HepG2 (cell line): ENCODE data around the gene SARNP. TPM values are rescaled to one million over a fixed set of nuclear protein-coding genes. Genes with fewer than 3 reads are reported as not detected.

ENCODE experiments used
- AGO2 ChIP-seq: fragments of 200-400 bp; formaldehyde crosslinking; optimal IDR thresholded peaks from 2 replicates; pipeline ENCODE3; 2017; ENCODE audit warnings: mild to moderate bottlenecking, low read depth, low read length, moderate library complexity
- ATAD3A ChIP-seq: sonication (generic); formaldehyde crosslinking; IDR thresholded peaks from 2 replicates; pipeline ENCODE4 v1.4.0; 2020; ENCODE audit warnings: missing genetic modification reagents
- ATF4 ChIP-seq, 2 experiments: fragments of 450-650 bp in 1 of 2; sonication (generic) in 1 of 2; formaldehyde crosslinking; IDR thresholded peaks; 2 replicates each; pipeline versions ENCODE4 v1.5.0 to v1.8.0; 2020 to 2022; ENCODE audit warnings: mild to moderate bottlenecking in 1 of 2, missing genetic modification reagents in 1 of 2
- BHLHE40 ChIP-seq: IDR thresholded peaks from 2 replicates; pipeline ENCODE4 v1.6.1; 2011; ENCODE audit warnings: low read length, improper control_type of control experiment
- KLF6 ChIP-seq: IDR thresholded peaks from 2 replicates; pipeline ENCODE4 v1.8.0; 2016; ENCODE audit warnings: missing biosample characterization, missing genetic modification reagents
- NR2C2 ChIP-seq: sonication (generic); formaldehyde crosslinking; IDR thresholded peaks from 2 replicates; pipeline ENCODE4 v1.4.0; 2020; ENCODE audit warnings: missing genetic modification reagents, mild to moderate bottlenecking, moderate library complexity, borderline replicate concordance
- PHF20 ChIP-seq: sonication (generic); formaldehyde crosslinking; IDR thresholded peaks from 2 replicates; pipeline ENCODE4 v1.5.0; 2020; ENCODE audit warnings: mild to moderate bottlenecking, missing genetic modification reagents
- POLR2AphosphoS5 ChIP-seq: IDR thresholded peaks from 2 replicates; pipeline ENCODE4 v1.6.1; 2012; ENCODE audit warnings: low read depth, low read length
- PPARG ChIP-seq: conservative IDR thresholded peaks from 2 replicates; pipeline ENCODE4 v1.6.1; 2016; ENCODE audit warnings: missing biosample characterization, missing genetic modification reagents
- PRPF4 ChIP-seq: fragments of 200-400 bp; formaldehyde crosslinking; IDR thresholded peaks from 2 replicates; pipeline ENCODE4 v1.6.1; 2016; ENCODE audit warnings: low read length, low read depth; ENCODE audit not compliant: poor library complexity, severe bottlenecking
- RXRB ChIP-seq: IDR thresholded peaks from 2 replicates; pipeline ENCODE4 v1.6.1; 2016; ENCODE audit warnings: borderline replicate concordance, missing genetic modification reagents, missing compliant biosample characterization
- SIN3B ChIP-seq: fragments of 150-350 bp; IDR thresholded peaks from 2 replicates; pipeline ENCODE4 v1.6.1; 2014; ENCODE audit warnings: low read length
- SMYD3 ChIP-seq: sonication (generic); formaldehyde crosslinking; IDR thresholded peaks from 2 replicates; pipeline ENCODE4 v1.8.1; 2023; ENCODE audit warnings: mild to moderate bottlenecking, missing genetic modification reagents
- SP4 ChIP-seq: sonication (generic); formaldehyde crosslinking; IDR thresholded peaks from 2 replicates; pipeline ENCODE4 v1.8.1; 2023; ENCODE audit warnings: mild to moderate bottlenecking, missing genetic modification reagents
- STAG1 ChIP-seq: sonication (generic); formaldehyde crosslinking; IDR thresholded peaks from 2 replicates; pipeline ENCODE4 v1.4.0; 2020; ENCODE audit warnings: missing genetic modification reagents
- TEF ChIP-seq: sonication (generic); formaldehyde crosslinking; IDR thresholded peaks from 2 replicates; pipeline ENCODE4 v1.5.0; 2020; ENCODE audit warnings: missing genetic modification reagents
- TOPORS ChIP-seq: sonication (generic); formaldehyde crosslinking; IDR thresholded peaks from 2 replicates; pipeline ENCODE4 v1.8.0; 2023; ENCODE audit warnings: mild to moderate bottlenecking, missing genetic modification reagents
- XRCC5 ChIP-seq: fragments of 200-400 bp; formaldehyde crosslinking; optimal IDR thresholded peaks from 2 replicates; pipeline ENCODE3; 2017; ENCODE audit warnings: mild to moderate bottlenecking, low read length
- ZBTB46 ChIP-seq: sonication (generic); formaldehyde crosslinking; IDR thresholded peaks from 2 replicates; pipeline ENCODE4 v1.4.0; 2020; ENCODE audit warnings: mild to moderate bottlenecking, missing genetic modification reagents, borderline replicate concordance
- ZBTB7A ChIP-seq: sonication (generic); formaldehyde crosslinking; IDR thresholded peaks from 2 replicates; pipeline ENCODE4 v1.8.0; 2022; ENCODE audit warnings: mild to moderate bottlenecking, missing genetic modification reagents
- ZFP1 ChIP-seq: IDR thresholded peaks from 2 replicates; pipeline ENCODE4 v1.6.1; 2016
- ZFP37 ChIP-seq: sonication (generic); formaldehyde crosslinking; IDR thresholded peaks from 2 replicates; pipeline ENCODE4 v1.4.0; 2020; ENCODE audit warnings: missing genetic modification reagents, borderline replicate concordance
- ZNF230 ChIP-seq: sonication (generic); formaldehyde crosslinking; IDR thresholded peaks from 2 replicates; pipeline ENCODE4 v1.4.0; 2020; ENCODE audit warnings: mild to moderate bottlenecking, missing genetic modification reagents
- ZNF24 ChIP-seq: fragments of 450-650 bp; IDR thresholded peaks from 2 replicates; pipeline ENCODE4 v1.6.1; 2017; ENCODE audit warnings: antibody characterized with exemption, mild to moderate bottlenecking
- ZNF549 ChIP-seq: sonication (generic); formaldehyde crosslinking; IDR thresholded peaks from 2 replicates; pipeline ENCODE4 v1.5.0; 2020; ENCODE audit warnings: missing genetic modification reagents
- ZNF614 ChIP-seq: IDR thresholded peaks from 2 replicates; pipeline ENCODE4 v1.6.1; 2018; ENCODE audit warnings: missing biosample characterization, missing genetic modification reagents, inconsistent platforms, borderline replicate concordance
- ZNF792 ChIP-seq: IDR thresholded peaks from 2 replicates; pipeline ENCODE4 v1.6.1; 2016
- ZSCAN29 ChIP-seq: sonication (generic); formaldehyde crosslinking; conservative IDR thresholded peaks from 2 replicates; pipeline ENCODE4 v1.4.0; 2020; ENCODE audit warnings: mild to moderate bottlenecking, missing genetic modification reagents
- polyA plus RNA-seq, 8 experiments: library from polyadenylated mRNA; depleted of rRNA in 3 of 8; stranded (reverse) in 7 of 8; unstranded in 1 of 8; fragments of >200 nt; fragmentation: Illumina TruSeq in 4 of 8; extraction: Trizol in 4 of 8; gene quantifications; 2 replicates each; pipeline versions ENCODE4 v1.2.1 to v1.2.3, GENCODE V29; 2011 to 2016; ENCODE audit warnings: low read depth in 4 of 8, missing spikeins in 1 of 8, mixed read lengths in 1 of 8; ENCODE audit not compliant: insufficient read depth in 1 of 8
- total RNA-seq, 5 experiments: library from RNA; depleted of rRNA; stranded (reverse); fragments of >200 nt; fragmentation: Illumina TruSeq; extraction: Trizol; gene quantifications; 2 replicates each; pipeline ENCODE4 v1.2.3, GENCODE V29; 2016; ENCODE audit warnings: low read depth in 1 of 5
- TF ChIP-seq, protein P1 (sequence below): sonication (generic); formaldehyde crosslinking; IDR thresholded peaks from 2 replicates; pipeline ENCODE4 v1.5.0; 2020; ENCODE audit warnings: mild to moderate bottlenecking, missing genetic modification reagents, moderate library complexity

Gene SARNP
- total and polyA plus RNA-seq, 2 of the 13 experiments (the other 11 are each of a cell fraction or from before 2014, with no cell fraction given): 59.0 to 95.4 TPM

GRCh38 chr12:55720894-55721444 is 96.6 kb downstream of the SARNP start (continued):
- TF ChIP-seq ZNF24 (no peak), POLR2AphosphoS5 (no peak), TOPORS (no peak), ATF4 (CRISPR knock-in tag; IDR thresholded peaks at IDR 0.05) (no peak), PPARG (CRISPR knock-in tag) (peak; percentile 89), PHF20 (no peak), ZNF230 (CRISPR knock-in tag) (no peak), ZNF614 (CRISPR knock-in tag) (peak; percentile 58; the same call in 1 of the 2 replicates), ZFP1 (no peak), AGO2 (peak; percentile 69), TEF (CRISPR knock-in tag) (no peak), SMYD3 (CRISPR knock-in tag) (no peak), SP4 (CRISPR knock-in tag) (no peak), ZFP37 (no peak), ZBTB46 (CRISPR knock-in tag) (0 out of 2 replicates have a peak, but pooled peaks have one; percentile 63), ZSCAN29 (CRISPR knock-in tag) (no peak), ZNF792 (0 out of 2 replicates have a peak, but pooled peaks have one; percentile 26), ATAD3A (CRISPR knock-in tag) (no peak), ZNF549 (CRISPR knock-in tag) (no peak), BHLHE40 (0 out of 2 replicates have a peak, but pooled peaks have one; percentile 6), ZBTB7A (CRISPR knock-in tag) (no peak), XRCC5 (peak; percentile 34), PRPF4 (no peak), STAG1 (CRISPR knock-in tag) (peak; percentile 80), RXRB (CRISPR knock-in tag) (peak; percentile 46; the same call in 1 of the 2 replicates), SIN3B (no peak), KLF6 (0 out of 2 replicates have a peak, but pooled peaks have one; percentile 28), NR2C2 (CRISPR knock-in tag) (no peak)
- TF ChIP-seq, protein P1, sequence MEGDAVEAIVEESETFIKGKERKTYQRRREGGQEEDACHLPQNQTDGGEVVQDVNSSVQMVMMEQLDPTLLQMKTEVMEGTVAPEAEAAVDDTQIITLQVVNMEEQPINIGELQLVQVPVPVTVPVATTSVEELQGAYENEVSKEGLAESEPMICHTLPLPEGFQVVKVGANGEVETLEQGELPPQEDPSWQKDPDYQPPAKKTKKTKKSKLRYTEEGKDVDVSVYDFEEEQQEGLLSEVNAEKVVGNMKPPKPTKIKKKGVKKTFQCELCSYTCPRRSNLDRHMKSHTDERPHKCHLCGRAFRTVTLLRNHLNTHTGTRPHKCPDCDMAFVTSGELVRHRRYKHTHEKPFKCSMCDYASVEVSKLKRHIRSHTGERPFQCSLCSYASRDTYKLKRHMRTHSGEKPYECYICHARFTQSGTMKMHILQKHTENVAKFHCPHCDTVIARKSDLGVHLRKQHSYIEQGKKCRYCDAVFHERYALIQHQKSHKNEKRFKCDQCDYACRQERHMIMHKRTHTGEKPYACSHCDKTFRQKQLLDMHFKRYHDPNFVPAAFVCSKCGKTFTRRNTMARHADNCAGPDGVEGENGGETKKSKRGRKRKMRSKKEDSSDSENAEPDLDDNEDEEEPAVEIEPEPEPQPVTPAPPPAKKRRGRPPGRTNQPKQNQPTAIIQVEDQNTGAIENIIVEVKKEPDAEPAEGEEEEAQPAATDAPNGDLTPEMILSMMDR (CRISPR knock-in tag): peak; percentile 84
